Keratinocyte (primary cell): Measurements from ENCODE around the gene OARD1. TPM values are rescaled to one million over a fixed set of nuclear protein-coding genes. Genes with fewer than 3 reads are reported as not detected.

Source experiments
- polyA plus RNA-seq, 5 experiments: library from polyadenylated mRNA; depleted of rRNA in 3 of 5; stranded (reverse) in 3 of 5; stranded (forward) in 1 of 5; unstranded in 1 of 5; fragments of >200 nt; gene quantifications; 1 replicate in 1 of 5; 2 replicates in 3 of 5; 3 replicates in 1 of 5; pipeline versions ENCODE4 v1.2.1 to v1.2.3, GENCODE V29; 2011 to 2012; ENCODE audit warnings: missing spikeins in 2 of 5, low read depth in 1 of 5, low replicate concordance in 1 of 5

Gene OARD1
- polyA plus RNA-seq, 1 donor (not counting 4 experiments of a cell fraction or from before 2014, with no cell fraction given) = 20.3 TPM

Other genes starting within 250 kb of the OARD1 start
- gene UNC5CL, start 33.1 kb downstream of the OARD1 start, polyA plus RNA-seq = 0.23 to 0.50 TPM (median 0.34 TPM) in 3 replicates
- not detected in 3 replicates for gene TSPO2, start 29.9 kb downstream of the OARD1 start, polyA plus RNA-seq
- gene APOBEC2, start 19.2 kb downstream of the OARD1 start, polyA plus RNA-seq = 0.05 TPM in 1 of 3 replicates, not detected in the others
- gene NFYA, start 618 bp upstream of the OARD1 start, polyA plus RNA-seq = 13.6 to 22.1 TPM (median 17.1 TPM) in 3 replicates
- gene TREML1, start 82.0 kb upstream of the OARD1 start, polyA plus RNA-seq = 0.26 to 0.73 TPM (median 0.51 TPM) in 3 replicates
- gene TREM2, start 90.8 kb upstream of the OARD1 start, polyA plus RNA-seq = 1.9 to 32.6 TPM (median 4.0 TPM) in 3 replicates
- gene TREML2, start 128.8 kb upstream of the OARD1 start, polyA plus RNA-seq = 0.03 to 0.08 TPM (median 0.03 TPM) in 3 replicates
- not detected in 3 replicates for gene TREML4, start 156.0 kb upstream of the OARD1 start, polyA plus RNA-seq
- gene TREM1, start 214.3 kb upstream of the OARD1 start, polyA plus RNA-seq = not detected in 3 replicates